GM21423 (cell line): Measurements from ENCODE around the gene SFMBT2.

Experiments used
- ATAC-seq: cut with Tn5 transposase; IDR thresholded peaks from one replicate; pipeline ENCODE4 v1.9.1; 2021; ENCODE audit warnings: mild to moderate bottlenecking, moderate library complexity; ENCODE audit not compliant: unreplicated experiment

Gene SFMBT2

GRCh38 chr10:7117806-7118674 lies 292.8 kb downstream of the SFMBT2 start:
- ATAC-seq: no peak

- ATAC-seq: no peak
Measured at GRCh38 chr10:7117177-7117799, 293.5 kb downstream of the SFMBT2 start.

GRCh38 chr10:7111561-7111960 lies 299.3 kb downstream of the SFMBT2 start:
- no peak for ATAC-seq

- no peak for ATAC-seq
Measured at GRCh38 chr10:7111089-7111488, 299.7 kb downstream of the SFMBT2 start.
